ENCODE results near the gene SPEN.
"Not testable (repeated sequence)": the region's sequence is repeated elsewhere in the genome, so short reads cannot be mapped to it uniquely, and the experiment has no call there.

The SPEN gene

GRCh38 chr1:15886611-15887167 lies 39.2 kb downstream of the SPEN start (continued):
- peak; percentile 80 for TF ChIP-seq PRDM10 (tag by site-specific recombination; IDR thresholded peaks at IDR 0.05)
- TF ChIP-seq TSHZ1 (tag by site-specific recombination; IDR thresholded peaks at IDR 0.05; ENCODE audit: borderline replicate concordance) = peak; percentile 38; the same call in 1 of the 2 replicates
- TF ChIP-seq ZNF341 (tag by site-specific recombination; IDR thresholded peaks at IDR 0.05; ENCODE audit: low read depth) = peak; percentile 26; the same call in 1 of the 2 replicates
- TF ChIP-seq ZNF335 (tag by site-specific recombination; conservative IDR thresholded peaks at IDR 0.05) = 0 out of 2 replicates have a peak, but pooled peaks have one; percentile 26
- TF ChIP-seq ZNF391 (tag by site-specific recombination; IDR thresholded peaks at IDR 0.05; ENCODE audit: borderline replicate concordance, low read depth) = 0 out of 2 replicates have a peak, but pooled peaks have one; percentile 10
- no peak for TF ChIP-seq ZNF639 (tag by site-specific recombination; IDR thresholded peaks at IDR 0.05)
- TF ChIP-seq ZNF121 (tag by site-specific recombination; IDR thresholded peaks at IDR 0.05) = no peak; the same call in 1 of the 2 replicates
- no peak for TF ChIP-seq ZNF623 (tag by site-specific recombination; IDR thresholded peaks at IDR 0.05)

GRCh38 chr1:15892857-15893599 lies 45.5 kb downstream of the SPEN start:
- H3K4me1 ChIP-seq (ENCODE audit: control insufficient read depth, insufficient read depth, low read length); H3K9me3 ChIP-seq (ENCODE audit: control insufficient read depth, insufficient read depth, low read depth, low read length); POLR2A ChIA-PET; H3K4me3 ChIP-seq (ENCODE audit: low read depth, low read length): not testable (repeated sequence)
- CTCF ChIA-PET = interaction anchor here (0.5 to 1.5 kb wide), 4 partner anchors 29 to 114 kb away, joined by 3 to 4 read pairs (median 3); no protein-coding TSS in a partner anchor
- 0 out of 2 replicates have a peak, but pooled peaks have one; percentile 15 for TF ChIP-seq ZBTB8A (tag by site-specific recombination; IDR thresholded peaks at IDR 0.05)
- peak; percentile 37; the same call in 1 of the 2 replicates for TF ChIP-seq PRDM6 (tag by site-specific recombination; IDR thresholded peaks at IDR 0.05)
- TF ChIP-seq ZNF664 (tag by site-specific recombination; IDR thresholded peaks at IDR 0.05) = peak; percentile 15; the same call in 1 of the 2 replicates
- 0 out of 2 replicates have a peak, but pooled peaks have one; percentile 16 for TF ChIP-seq KLF1 (tag by site-specific recombination; IDR thresholded peaks at IDR 0.05)
- TF ChIP-seq WT1 (tag by site-specific recombination; IDR thresholded peaks at IDR 0.05) = 0 out of 2 replicates have a peak, but pooled peaks have one; percentile 20
- Histone ChIP-seq H3K27ac (ENCODE audit: extremely low read depth, low read depth, low read length) (peak overlapping the region; percentile 4; the same call in 1 of the 2 replicates), H3K36me3 (ENCODE audit: control insufficient read depth in 2 of 2, insufficient read depth in 1 of 2, low read length in 2 of 2) (peaks cover 26 to 41% of the 10 kb centered on the region in 2 experiments; a peak in 2 of 3 replicates)
